ENCODE data around the gene CPA5.

The CPA5 gene, protein sequence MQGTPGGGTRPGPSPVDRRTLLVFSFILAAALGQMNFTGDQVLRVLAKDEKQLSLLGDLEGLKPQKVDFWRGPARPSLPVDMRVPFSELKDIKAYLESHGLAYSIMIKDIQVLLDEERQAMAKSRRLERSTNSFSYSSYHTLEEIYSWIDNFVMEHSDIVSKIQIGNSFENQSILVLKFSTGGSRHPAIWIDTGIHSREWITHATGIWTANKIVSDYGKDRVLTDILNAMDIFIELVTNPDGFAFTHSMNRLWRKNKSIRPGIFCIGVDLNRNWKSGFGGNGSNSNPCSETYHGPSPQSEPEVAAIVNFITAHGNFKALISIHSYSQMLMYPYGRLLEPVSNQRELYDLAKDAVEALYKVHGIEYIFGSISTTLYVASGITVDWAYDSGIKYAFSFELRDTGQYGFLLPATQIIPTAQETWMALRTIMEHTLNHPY

DNA sequence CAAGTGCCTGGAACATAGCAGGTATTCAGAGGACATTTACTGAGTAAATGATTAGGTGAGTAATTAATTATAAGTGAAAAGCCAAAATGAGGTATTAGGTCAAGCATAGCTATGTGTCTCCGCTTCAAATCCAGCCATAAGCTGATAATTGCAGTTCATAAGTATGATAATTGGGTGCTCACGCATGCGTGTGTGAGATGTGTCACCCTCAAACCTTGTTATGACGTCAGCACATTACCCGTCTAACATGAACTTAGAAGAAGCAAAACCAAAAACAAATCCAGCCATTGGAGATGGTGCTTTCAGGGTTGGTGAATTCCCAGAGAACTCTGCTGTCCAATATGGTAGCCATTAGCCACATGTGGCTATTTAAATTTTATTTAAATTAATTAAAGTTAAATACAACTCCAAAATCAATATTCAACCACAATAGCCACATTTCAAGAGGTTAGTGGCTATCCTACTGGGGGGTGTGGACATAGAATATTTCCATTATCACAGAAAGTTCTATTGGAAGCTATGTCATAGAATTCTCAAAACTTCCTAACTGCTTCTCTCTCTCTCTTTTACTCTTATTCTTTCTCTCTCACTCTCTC lies at the start of gene CPA5:
CPA5 (plus strand) TSS at position 546 of the 596 bp plus-strand sequence. CDS start 1,670 bp downstream, outside the sequence.
- TF ChIP-seq CTCF (IDR thresholded peaks at IDR 0.05; ENCODE audit: low read depth, low read length): no peak
- no peak within 1 kb of the TSS for H3K4me3 ChIP-seq (ENCODE audit: low read depth, low read length)

GRCh38 chr7:130296221-130296951 lies 48.2 kb upstream of the CPA5 start:
- TF ChIP-seq CTCF (IDR thresholded peaks at IDR 0.05; ENCODE audit: low read depth, low read length): no peak
- H3K4me3 ChIP-seq (ENCODE audit: low read depth, low read length): no peak overlapping the region

DNA sequence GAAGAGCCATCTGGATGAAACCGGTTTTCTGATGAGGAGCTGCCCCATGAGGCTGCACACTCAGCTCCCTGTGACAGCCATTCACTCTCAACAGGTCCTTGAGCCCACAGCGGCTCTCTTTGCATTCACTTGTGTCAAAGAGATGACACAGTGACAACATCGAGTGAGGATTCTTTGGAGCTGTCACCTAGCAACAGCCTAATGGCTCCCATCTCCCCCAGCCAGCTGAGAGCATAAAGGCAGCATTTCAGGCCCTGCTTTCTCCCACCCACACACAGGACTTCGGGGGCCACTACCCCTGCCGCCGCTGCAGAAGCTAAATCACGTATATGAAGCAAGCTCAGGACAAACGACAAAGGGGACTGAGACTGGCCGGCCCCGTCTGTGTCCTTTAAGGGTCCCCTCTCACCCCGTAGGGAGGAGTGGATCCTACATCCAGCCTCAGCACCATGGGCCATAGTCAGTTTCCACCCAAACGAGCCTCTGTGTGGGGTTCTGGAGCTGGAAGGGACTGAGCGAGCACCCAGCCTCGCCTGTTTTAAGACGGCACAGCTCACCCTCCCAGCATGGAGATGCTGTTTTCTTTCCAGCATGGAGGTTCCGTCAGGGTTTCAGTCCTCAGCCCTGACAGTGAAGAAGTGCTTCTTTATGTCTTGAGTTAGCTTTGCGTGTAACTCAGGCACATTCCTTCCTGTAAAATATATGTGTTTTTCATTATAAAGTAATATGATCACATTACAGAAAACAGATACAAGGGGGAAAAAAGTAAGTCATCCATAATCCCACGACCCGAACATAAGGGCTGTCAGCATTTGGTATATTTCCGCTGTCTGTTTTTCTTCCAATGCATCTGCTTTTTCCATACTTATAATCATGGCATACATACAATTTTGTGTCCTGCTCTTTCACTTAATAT lies 46.7 kb upstream of the CPA5 start:
- H3K4me3 ChIP-seq (ENCODE audit: low read depth, low read length): no peak overlapping the region
- TF ChIP-seq CTCF (IDR thresholded peaks at IDR 0.05; ENCODE audit: low read depth, low read length): no peak

- H3K4me3 ChIP-seq (ENCODE audit: low read depth, low read length): no peak overlapping the region
Measured at GRCh38 chr7:130298544-130299326, 45.9 kb upstream of the CPA5 start.

GRCh38 chr7:130299866-130300265 lies 44.8 kb upstream of the CPA5 start:
- H3K4me3 ChIP-seq (ENCODE audit: low read depth, low read length): no peak overlapping the region
- no peak for TF ChIP-seq CTCF (IDR thresholded peaks at IDR 0.05; ENCODE audit: low read depth, low read length)

More at GRCh38 chr7:130298544-130299326, 45.9 kb upstream of the CPA5 start:
- no peak for TF ChIP-seq CTCF (IDR thresholded peaks at IDR 0.05; ENCODE audit: low read depth, low read length)

GRCh38 chr7:130301501-130302020 lies 43.1 kb upstream of the CPA5 start:
- no peak overlapping the region for H3K4me3 ChIP-seq (ENCODE audit: low read depth, low read length)
- no peak for TF ChIP-seq CTCF (IDR thresholded peaks at IDR 0.05; ENCODE audit: low read depth, low read length)

Data from WI38 (cell line).